GM12873 (cell line): Measurements from ENCODE around the gene ARF6.

Experiments used
- TF ChIP-seq, protein P1 (sequence below): IDR thresholded peaks from 2 replicates; pipeline ENCODE4 v1.5.1; 2012; ENCODE audit warnings: low read depth, mild to moderate bottlenecking, moderate library complexity, low read length, control low read depth; ENCODE audit not compliant: insufficient read depth; ENCODE audit errors: missing control alignments

Gene ARF6

GRCh38 chr14:49904270-49904669 lies 11.4 kb downstream of the ARF6 start:
- TF ChIP-seq, protein P1, sequence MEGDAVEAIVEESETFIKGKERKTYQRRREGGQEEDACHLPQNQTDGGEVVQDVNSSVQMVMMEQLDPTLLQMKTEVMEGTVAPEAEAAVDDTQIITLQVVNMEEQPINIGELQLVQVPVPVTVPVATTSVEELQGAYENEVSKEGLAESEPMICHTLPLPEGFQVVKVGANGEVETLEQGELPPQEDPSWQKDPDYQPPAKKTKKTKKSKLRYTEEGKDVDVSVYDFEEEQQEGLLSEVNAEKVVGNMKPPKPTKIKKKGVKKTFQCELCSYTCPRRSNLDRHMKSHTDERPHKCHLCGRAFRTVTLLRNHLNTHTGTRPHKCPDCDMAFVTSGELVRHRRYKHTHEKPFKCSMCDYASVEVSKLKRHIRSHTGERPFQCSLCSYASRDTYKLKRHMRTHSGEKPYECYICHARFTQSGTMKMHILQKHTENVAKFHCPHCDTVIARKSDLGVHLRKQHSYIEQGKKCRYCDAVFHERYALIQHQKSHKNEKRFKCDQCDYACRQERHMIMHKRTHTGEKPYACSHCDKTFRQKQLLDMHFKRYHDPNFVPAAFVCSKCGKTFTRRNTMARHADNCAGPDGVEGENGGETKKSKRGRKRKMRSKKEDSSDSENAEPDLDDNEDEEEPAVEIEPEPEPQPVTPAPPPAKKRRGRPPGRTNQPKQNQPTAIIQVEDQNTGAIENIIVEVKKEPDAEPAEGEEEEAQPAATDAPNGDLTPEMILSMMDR = no peak

GRCh38 chr14:49905989-49906388 lies 13.1 kb downstream of the ARF6 start:
- TF ChIP-seq, protein P1 = no peak

GRCh38 chr14:49907186-49907585 lies 14.3 kb downstream of the ARF6 start:
- TF ChIP-seq, protein P1 = no peak

DNA sequence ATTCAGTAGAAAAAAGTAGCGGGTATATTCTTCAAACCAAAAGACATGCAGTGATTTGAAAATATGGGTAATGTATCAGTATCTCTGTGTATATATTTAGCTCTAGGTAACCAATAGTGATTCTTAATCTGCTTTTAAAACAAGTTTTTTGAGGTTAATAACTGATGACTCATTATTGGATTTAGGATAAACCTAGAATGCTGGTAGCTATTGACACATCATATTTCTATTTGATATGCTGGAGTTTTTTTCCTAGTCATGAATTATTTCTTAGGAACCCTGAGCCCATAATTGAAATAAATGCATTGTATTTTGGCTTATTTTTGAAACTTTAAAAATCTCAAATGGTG lies 15.5 kb downstream of the ARF6 start:
- TF ChIP-seq, protein P1 = no peak

DNA sequence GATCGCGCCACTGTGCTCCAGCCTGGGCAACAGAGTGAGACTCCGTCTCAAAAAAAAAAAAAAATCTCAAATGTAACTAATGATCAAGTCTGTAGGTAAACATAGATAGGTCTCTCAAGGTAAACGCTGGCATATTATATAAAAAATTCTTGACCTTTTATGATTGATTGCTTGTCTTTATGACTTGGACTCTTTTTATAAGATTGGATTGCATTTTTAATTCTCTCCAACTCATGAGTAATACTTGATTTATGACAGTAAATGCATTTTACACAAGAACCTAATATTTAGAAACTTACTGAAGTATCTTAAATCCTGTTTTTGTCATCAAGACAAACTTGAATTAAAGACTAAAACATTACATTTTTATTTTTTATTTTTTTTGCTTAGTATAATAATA lies 16.1 kb downstream of the ARF6 start:
- TF ChIP-seq, protein P1 = no peak

DNA sequence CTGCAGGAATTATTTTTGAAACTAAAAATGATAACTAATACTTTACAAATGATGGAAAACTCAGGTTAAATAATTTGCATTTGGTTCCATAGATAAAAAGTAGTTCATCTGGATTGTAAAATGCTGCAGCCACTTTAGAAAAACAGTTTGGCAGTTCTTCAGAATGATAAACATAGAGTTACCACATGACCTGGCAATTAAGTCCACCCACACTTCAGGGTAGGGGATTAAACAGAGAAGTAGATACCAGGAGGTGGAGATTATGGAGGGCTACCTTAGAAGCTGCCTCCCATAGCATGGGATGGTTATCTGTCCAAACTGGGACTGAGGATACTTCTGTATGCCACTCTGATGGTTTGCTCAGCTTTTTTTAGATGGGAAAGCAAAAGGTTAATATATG lies 22.2 kb downstream of the ARF6 start:
- TF ChIP-seq, protein P1 = no peak

DNA sequence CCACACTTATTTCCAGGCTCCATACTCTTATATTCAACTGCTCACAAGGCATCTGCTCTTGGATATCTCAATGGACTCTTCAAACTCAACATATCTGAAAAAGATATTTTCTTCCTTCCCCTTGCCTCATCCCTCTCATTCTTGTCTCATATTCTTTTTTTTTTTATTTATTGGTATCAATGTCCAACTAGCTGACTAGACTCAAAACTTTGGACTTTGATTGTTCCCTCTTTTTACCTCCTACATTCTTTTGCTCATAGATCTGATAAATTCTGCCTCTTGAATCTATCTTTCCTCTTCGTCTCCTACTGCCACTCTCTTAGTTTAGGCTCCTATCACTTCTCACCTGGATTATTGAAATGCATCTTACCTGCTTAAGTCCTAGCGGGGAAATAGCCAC lies 25.8 kb downstream of the ARF6 start:
- TF ChIP-seq, protein P1 = no peak
